Kidney glomerular epithelial cell (primary cell): ENCODE results near the gene FCRL6.

Experiments
- DNase-seq: peaks from one replicate; lab custom pipeline; 2025; lab: John Stamatoyannopoulos, UW

FCRL6 gene

GRCh38 chr1:159799446-159799985 is 2.6 kb upstream of the FCRL6 start:
- DNase-seq, result peak; percentile 34

- no peak for DNase-seq
Observed at GRCh38 chr1:159800177-159800930, 1.8 kb upstream of the FCRL6 start.

- DNase-seq, result no peak
Observed at GRCh38 chr1:159803956-159804689, 2.0 kb downstream of the FCRL6 start.

GRCh38 chr1:159804924-159805323 is 2.8 kb downstream of the FCRL6 start:
- DNase-seq, result no peak

GRCh38 chr1:159815926-159816325 is 13.8 kb downstream of the FCRL6 start:
- DNase-seq, result no peak

GRCh38 chr1:159817276-159818041 is 15.3 kb downstream of the FCRL6 start:
- DNase-seq, result no peak

- no peak for DNase-seq
Observed at GRCh38 chr1:159821171-159821867, 19.2 kb downstream of the FCRL6 start.

GRCh38 chr1:159823406-159823805 is 21.2 kb downstream of the FCRL6 start:
- no peak for DNase-seq

GRCh38 chr1:159825564-159825963 is 23.4 kb downstream of the FCRL6 start:
- DNase-seq, result no peak

- DNase-seq, result no peak
Observed at GRCh38 chr1:159826441-159827101, 24.4 kb downstream of the FCRL6 start, which contains the start of gene SLAMF8. Gene SLAMF8 (plus strand): TSS chr1:159826873. CDS start chr1:159826899, 26 bp downstream.

GRCh38 chr1:159827102-159827490 is 24.9 kb downstream of the FCRL6 start:
- no peak for DNase-seq

GRCh38 chr1:159827549-159827948 is 25.4 kb downstream of the FCRL6 start:
- no peak for DNase-seq

GRCh38 chr1:159828176-159828575 is 26.0 kb downstream of the FCRL6 start:
- DNase-seq, result peak; percentile 58

- no peak for DNase-seq
Observed at GRCh38 chr1:159828581-159829272, 26.6 kb downstream of the FCRL6 start.

- DNase-seq, result no peak
Observed at GRCh38 chr1:159829273-159829634, 27.1 kb downstream of the FCRL6 start.

- peak; percentile 30 for DNase-seq
Observed at GRCh38 chr1:159829822-159830465, 27.8 kb downstream of the FCRL6 start.

- no peak for DNase-seq
Observed at GRCh38 chr1:159830722-159831121, 28.6 kb downstream of the FCRL6 start.

- DNase-seq, result no peak
Observed at GRCh38 chr1:159831412-159832141, 29.4 kb downstream of the FCRL6 start.

GRCh38 chr1:159832309-159832708 is 30.1 kb downstream of the FCRL6 start:
- DNase-seq, result no peak
